GM12878 (cell line): Measurements from ENCODE around the gene IFI30. TPM values are rescaled to one million over a fixed set of nuclear protein-coding genes. Genes with fewer than 3 reads are reported as not detected.
A peak's percentile ranks its signal among the peaks of the same experiment; 100 is the strongest.

Source experiments
- BCL11A ChIP-seq: IDR thresholded peaks from 2 replicates; pipeline ENCODE4 v1.6.1; 2011; ENCODE audit warnings: low read depth, low read length
- BCL3 ChIP-seq: IDR thresholded peaks from 2 replicates; pipeline ENCODE4 v1.6.1; 2011; ENCODE audit warnings: borderline replicate concordance, low read depth, mild to moderate bottlenecking, moderate library complexity, low read length; ENCODE audit not compliant: insufficient read depth, poor library complexity, severe bottlenecking
- BMI1 ChIP-seq: fragments of 450-650 bp; IDR thresholded peaks from 2 replicates; pipeline ENCODE4 v1.6.1; 2016; ENCODE audit warnings: mild to moderate bottlenecking, moderate library complexity, borderline replicate concordance
- CHD2 ChIP-seq: IDR thresholded peaks from 2 replicates; pipeline ENCODE4 v1.6.1; 2011; ENCODE audit warnings: low read depth, low read length, improper control_type of control experiment, borderline replicate concordance
- CUX1 ChIP-seq: IDR thresholded peaks from 2 replicates; pipeline ENCODE4 v1.6.1; 2012; ENCODE audit warnings: improper control_type of control experiment, low read depth, low read length; ENCODE audit not compliant: insufficient replicate concordance
- EZH2 ChIP-seq: IDR thresholded peaks from 2 replicates; pipeline ENCODE4 v1.6.1; 2012; ENCODE audit warnings: low read depth, mild to moderate bottlenecking, control low read depth, inconsistent platforms, low read length, borderline replicate concordance; ENCODE audit not compliant: control insufficient read depth
- JUNB ChIP-seq: IDR thresholded peaks from 2 replicates; pipeline ENCODE4 v1.6.1; 2016; ENCODE audit warnings: antibody characterized with exemption, mild to moderate bottlenecking
- MAX ChIP-seq: IDR thresholded peaks from 2 replicates; pipeline ENCODE4 v1.6.1; 2012; ENCODE audit warnings: low read depth, low read length, improper control_type of control experiment
- MEF2A ChIP-seq: IDR thresholded peaks from 2 replicates; pipeline ENCODE4 v1.6.1; 2011; ENCODE audit warnings: low read depth, mild to moderate bottlenecking, low read length, moderate library complexity; ENCODE audit not compliant: insufficient read depth
- MTA3 ChIP-seq: IDR thresholded peaks from 2 replicates; pipeline ENCODE4 v1.6.1; 2012; ENCODE audit warnings: low read length, inconsistent platforms, borderline replicate concordance
- NFIC ChIP-seq: IDR thresholded peaks from 2 replicates; pipeline ENCODE4 v1.6.1; 2012; ENCODE audit warnings: low read depth, mild to moderate bottlenecking, inconsistent platforms, low read length, moderate library complexity
- NFXL1 ChIP-seq: fragments of 450-650 bp; IDR thresholded peaks from 2 replicates; pipeline ENCODE4 v1.6.1; 2017; ENCODE audit warnings: antibody characterized with exemption, mild to moderate bottlenecking, borderline replicate concordance
- NR2C1 ChIP-seq: fragments of 450-650 bp; IDR thresholded peaks from 2 replicates; pipeline ENCODE4 v1.6.1; 2017; ENCODE audit warnings: antibody characterized with exemption, mild to moderate bottlenecking, moderate library complexity
- PAX8 ChIP-seq: fragments of 450-650 bp; IDR thresholded peaks from 2 replicates; pipeline ENCODE4 v1.6.1; 2017; ENCODE audit warnings: mild to moderate bottlenecking, moderate library complexity
- POU2F2 ChIP-seq: IDR thresholded peaks from 3 replicates; pipeline ENCODE4 v1.6.1; 2011; ENCODE audit warnings: low read depth, mild to moderate bottlenecking, low read length, borderline replicate concordance
- SMC3 ChIP-seq: IDR thresholded peaks from 2 replicates; pipeline ENCODE4 v1.6.1; 2011; ENCODE audit warnings: low read length, improper control_type of control experiment, borderline replicate concordance
- SP1 ChIP-seq: IDR thresholded peaks from one replicate; pipeline ENCODE4 v1.6.1; 2011; ENCODE audit warnings: low read depth, low read length
- USF1 ChIP-seq: IDR thresholded peaks from 2 replicates; pipeline ENCODE4 v1.6.1; 2011; ENCODE audit warnings: borderline replicate concordance, low read depth, mild to moderate bottlenecking, moderate library complexity, mixed read lengths, low read length; ENCODE audit not compliant: insufficient read depth; ENCODE audit errors: extremely low read length
- WRNIP1 ChIP-seq: IDR thresholded peaks from 2 replicates; pipeline ENCODE4 v1.6.1; 2011; ENCODE audit warnings: low read depth, low read length, improper control_type of control experiment, borderline replicate concordance
- polyA plus RNA-seq, 11 experiments: library from polyadenylated mRNA; depleted of rRNA in 4 of 11; unstranded in 6 of 11; stranded (reverse) in 5 of 11; fragments of >200 nt; fragmentation: Nextera tagmentation in 4 of 11; fragmentation: Illumina TruSeq in 1 of 11; extraction: Ambion mirVana in 4 of 11; extraction: Trizol in 1 of 11; gene quantifications; 1 replicate in 1 of 11; 2 replicates in 10 of 11; pipeline versions ENCODE4 v1.2.1 to v1.2.3, GENCODE V29; 2011 to 2016; ENCODE audit warnings: inconsistent platforms in 2 of 11, missing spikeins in 2 of 11, low read depth in 1 of 11
- total RNA-seq, 4 experiments: library from RNA; depleted of rRNA in 3 of 4; stranded (reverse); fragments of >200 nt in 3 of 4; fragmentation: Illumina TruSeq in 1 of 4; extraction: Trizol in 1 of 4; gene quantifications; 2 replicates each; pipeline versions ENCODE4 v1.2.1 to v1.2.3, GENCODE V29; 2013 to 2021

Gene IFI30
- total and polyA plus RNA-seq, 10 of the 15 experiments (the other 5 are each of a cell fraction or from before 2014, with no cell fraction given), result 221 to 1,112 (median 451) TPM

GRCh38 chr19:18167975-18168645 is 5.5 kb upstream of the IFI30 start (continued):
- TF ChIP-seq CUX1 (no peak), CHD2 (0 out of 2 replicates have a peak, but pooled peaks have one; percentile 24), EZH2 (no peak), MEF2A (no peak), POU2F2 (no peak), SMC3 (peak; percentile 83), BCL11A (no peak), SP1 (peak; percentile 34), BCL3 (no peak), WRNIP1 (peak; percentile 72; the same call in 1 of the 2 replicates), NR2C1 (no peak), NFXL1 (no peak), PAX8 (no peak), USF1 (no peak), MTA3 (no peak), NFIC (no peak), JUNB (no peak), BMI1 (no peak), MAX (no peak)
